ENCODE results near the gene PLA2G2F. TPM values are rescaled to one million over a fixed set of nuclear protein-coding genes. Genes with fewer than 3 reads are reported as not detected.

PLA2G2F gene
- total and polyA plus RNA-seq, 2 of the 13 experiments (the other 11 are each of a cell fraction or from before 2014, with no cell fraction given) = not detected

DNA sequence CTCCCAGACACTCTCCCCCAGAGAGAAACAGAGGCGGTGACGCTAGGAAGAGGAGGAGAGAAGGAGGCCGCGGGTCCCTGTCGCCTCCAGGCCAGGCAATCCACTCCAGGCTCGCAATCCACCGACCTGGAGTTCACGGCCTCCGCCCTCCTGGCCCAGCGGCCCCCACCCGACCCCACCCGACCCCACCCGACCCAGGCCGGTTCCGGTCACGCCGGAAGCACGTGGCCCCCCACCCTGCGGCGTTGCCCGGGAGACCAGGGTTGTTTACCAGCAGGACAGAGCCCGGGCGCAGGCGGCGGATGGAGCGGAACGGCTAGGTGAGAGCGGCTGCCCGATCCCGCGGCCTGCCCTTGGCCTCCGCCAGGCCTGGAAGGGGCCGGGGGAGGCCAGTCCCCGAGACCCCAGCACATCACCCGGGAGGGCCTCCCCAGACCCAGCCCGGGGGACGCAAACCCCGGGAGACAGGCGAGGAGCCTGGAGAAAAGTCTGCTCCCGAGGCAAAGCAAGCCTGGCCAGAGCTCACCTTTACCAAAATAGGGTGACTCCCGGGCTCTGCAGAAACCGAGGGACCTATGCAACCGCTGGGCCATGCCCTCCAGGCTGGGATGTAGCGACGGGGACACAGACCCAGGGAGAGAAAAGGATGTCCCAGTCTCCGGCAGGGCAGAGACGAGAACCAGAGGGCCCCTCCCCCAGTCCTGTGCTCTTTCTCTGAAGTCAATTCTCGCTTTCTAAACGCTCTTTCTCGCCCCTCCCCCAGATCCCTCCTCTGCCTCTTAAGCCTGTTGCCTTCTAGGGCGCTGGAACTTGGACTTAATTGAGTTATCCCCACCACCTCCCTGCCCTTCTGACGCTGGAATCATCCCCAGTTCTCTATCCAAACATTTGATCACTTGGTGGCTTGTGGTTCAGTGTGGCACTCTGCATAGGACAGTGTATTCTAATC lies 47.0 kb downstream of the PLA2G2F start, which contains the start of the genes PLA2G2C and UBXN10 (continued):
- TF ChIP-seq FLYWCH1 (CRISPR knock-in tag; IDR thresholded peaks at IDR 0.05) (no peak), SCMH1 (CRISPR knock-in tag; IDR thresholded peaks at IDR 0.05; ENCODE audit: borderline replicate concordance) (no peak), ZSCAN21 (CRISPR knock-in tag; IDR thresholded peaks at IDR 0.05; ENCODE audit: borderline replicate concordance) (no peak), MYC (CRISPR knock-in tag; IDR thresholded peaks at IDR 0.05; ENCODE audit: borderline replicate concordance) (no peak), ZFX (CRISPR knock-in tag; IDR thresholded peaks at IDR 0.05; ENCODE audit: low read depth) (no peak), ETV5 (CRISPR knock-in tag; IDR thresholded peaks at IDR 0.05; ENCODE audit: borderline replicate concordance) (0 out of 2 replicates have a peak, but pooled peaks have one; percentile 17), MYPOP (CRISPR knock-in tag; IDR thresholded peaks at IDR 0.05) (no peak), JUN (CRISPR knock-in tag; IDR thresholded peaks at IDR 0.05) (no peak), SOX6 (IDR thresholded peaks at IDR 0.05) (no peak), SOX6 (CRISPR knock-in tag; IDR thresholded peaks at IDR 0.05) (no peak), RFX3 (CRISPR knock-in tag; IDR thresholded peaks at IDR 0.05) (peak; percentile 75), ZNF609 (CRISPR knock-in tag; IDR thresholded peaks at IDR 0.05; ENCODE audit: borderline replicate concordance) (no peak), KDM3A (CRISPR knock-in tag; IDR thresholded peaks at IDR 0.05; ENCODE audit: low read depth) (no peak), MAFF (IDR thresholded peaks at IDR 0.05; ENCODE audit: low read depth, low read length) (no peak), JUNB (CRISPR knock-in tag; IDR thresholded peaks at IDR 0.05; ENCODE audit: borderline replicate concordance) (no peak), SAP130 (CRISPR knock-in tag; IDR thresholded peaks at IDR 0.05; ENCODE audit: low read depth) (peak; percentile 72), MAX (IDR thresholded peaks at IDR 0.05) (peak; percentile 44), ZNF317 (CRISPR knock-in tag; IDR thresholded peaks at IDR 0.05) (no peak)
- TF ChIP-seq, protein P1, sequence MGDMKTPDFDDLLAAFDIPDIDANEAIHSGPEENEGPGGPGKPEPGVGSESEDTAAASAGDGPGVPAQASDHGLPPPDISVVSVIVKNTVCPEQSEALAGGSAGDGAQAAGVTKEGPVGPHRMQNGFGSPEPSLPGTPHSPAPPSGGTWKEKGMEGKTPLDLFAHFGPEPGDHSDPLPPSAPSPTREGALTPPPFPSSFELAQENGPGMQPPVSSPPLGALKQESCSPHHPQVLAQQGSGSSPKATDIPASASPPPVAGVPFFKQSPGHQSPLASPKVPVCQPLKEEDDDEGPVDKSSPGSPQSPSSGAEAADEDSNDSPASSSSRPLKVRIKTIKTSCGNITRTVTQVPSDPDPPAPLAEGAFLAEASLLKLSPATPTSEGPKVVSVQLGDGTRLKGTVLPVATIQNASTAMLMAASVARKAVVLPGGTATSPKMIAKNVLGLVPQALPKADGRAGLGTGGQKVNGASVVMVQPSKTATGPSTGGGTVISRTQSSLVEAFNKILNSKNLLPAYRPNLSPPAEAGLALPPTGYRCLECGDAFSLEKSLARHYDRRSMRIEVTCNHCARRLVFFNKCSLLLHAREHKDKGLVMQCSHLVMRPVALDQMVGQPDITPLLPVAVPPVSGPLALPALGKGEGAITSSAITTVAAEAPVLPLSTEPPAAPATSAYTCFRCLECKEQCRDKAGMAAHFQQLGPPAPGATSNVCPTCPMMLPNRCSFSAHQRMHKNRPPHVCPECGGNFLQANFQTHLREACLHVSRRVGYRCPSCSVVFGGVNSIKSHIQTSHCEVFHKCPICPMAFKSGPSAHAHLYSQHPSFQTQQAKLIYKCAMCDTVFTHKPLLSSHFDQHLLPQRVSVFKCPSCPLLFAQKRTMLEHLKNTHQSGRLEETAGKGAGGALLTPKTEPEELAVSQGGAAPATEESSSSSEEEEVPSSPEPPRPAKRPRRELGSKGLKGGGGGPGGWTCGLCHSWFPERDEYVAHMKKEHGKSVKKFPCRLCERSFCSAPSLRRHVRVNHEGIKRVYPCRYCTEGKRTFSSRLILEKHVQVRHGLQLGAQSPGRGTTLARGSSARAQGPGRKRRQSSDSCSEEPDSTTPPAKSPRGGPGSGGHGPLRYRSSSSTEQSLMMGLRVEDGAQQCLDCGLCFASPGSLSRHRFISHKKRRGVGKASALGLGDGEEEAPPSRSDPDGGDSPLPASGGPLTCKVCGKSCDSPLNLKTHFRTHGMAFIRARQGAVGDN (CRISPR knock-in tag; IDR thresholded peaks at IDR 0.05) = peak; percentile 29; the same call in 1 of the 2 replicates
